GM20000 (cell line): ENCODE data around the gene ZNF821.

Source experiments
- DNase-seq: peaks from one replicate; pipeline ENCODE4 v3.0.0; 2012; ENCODE audit warnings: low spot score
- TF ChIP-seq, protein P1 (sequence below): IDR thresholded peaks from 2 replicates; pipeline ENCODE4 v1.5.1; 2012; ENCODE audit warnings: mild to moderate bottlenecking, control low read depth; ENCODE audit errors: extremely low read depth, missing control alignments

Gene ZNF821

DNA sequence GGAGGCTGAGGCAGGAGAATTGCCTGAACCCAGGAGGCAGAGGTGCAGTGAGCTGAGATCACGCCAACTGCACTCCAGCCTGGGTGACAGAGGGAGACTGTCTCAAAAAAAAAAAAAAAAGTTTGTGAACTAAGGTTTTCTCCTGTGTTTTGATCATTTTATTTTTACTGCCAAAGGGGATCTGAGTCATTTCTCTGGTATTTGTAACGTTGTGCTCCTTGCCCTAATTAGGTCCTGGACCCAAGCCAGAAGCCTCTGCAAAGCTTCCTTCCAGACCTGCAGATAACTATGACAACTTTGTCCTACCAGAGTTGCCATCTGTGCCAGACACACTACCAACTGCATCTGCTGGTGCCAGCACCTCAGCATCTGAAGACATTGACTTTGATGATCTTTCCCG is 43.4 kb upstream of the ZNF821 start:
- no peak for DNase-seq
- TF ChIP-seq, protein P1, sequence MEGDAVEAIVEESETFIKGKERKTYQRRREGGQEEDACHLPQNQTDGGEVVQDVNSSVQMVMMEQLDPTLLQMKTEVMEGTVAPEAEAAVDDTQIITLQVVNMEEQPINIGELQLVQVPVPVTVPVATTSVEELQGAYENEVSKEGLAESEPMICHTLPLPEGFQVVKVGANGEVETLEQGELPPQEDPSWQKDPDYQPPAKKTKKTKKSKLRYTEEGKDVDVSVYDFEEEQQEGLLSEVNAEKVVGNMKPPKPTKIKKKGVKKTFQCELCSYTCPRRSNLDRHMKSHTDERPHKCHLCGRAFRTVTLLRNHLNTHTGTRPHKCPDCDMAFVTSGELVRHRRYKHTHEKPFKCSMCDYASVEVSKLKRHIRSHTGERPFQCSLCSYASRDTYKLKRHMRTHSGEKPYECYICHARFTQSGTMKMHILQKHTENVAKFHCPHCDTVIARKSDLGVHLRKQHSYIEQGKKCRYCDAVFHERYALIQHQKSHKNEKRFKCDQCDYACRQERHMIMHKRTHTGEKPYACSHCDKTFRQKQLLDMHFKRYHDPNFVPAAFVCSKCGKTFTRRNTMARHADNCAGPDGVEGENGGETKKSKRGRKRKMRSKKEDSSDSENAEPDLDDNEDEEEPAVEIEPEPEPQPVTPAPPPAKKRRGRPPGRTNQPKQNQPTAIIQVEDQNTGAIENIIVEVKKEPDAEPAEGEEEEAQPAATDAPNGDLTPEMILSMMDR, result no peak

DNA sequence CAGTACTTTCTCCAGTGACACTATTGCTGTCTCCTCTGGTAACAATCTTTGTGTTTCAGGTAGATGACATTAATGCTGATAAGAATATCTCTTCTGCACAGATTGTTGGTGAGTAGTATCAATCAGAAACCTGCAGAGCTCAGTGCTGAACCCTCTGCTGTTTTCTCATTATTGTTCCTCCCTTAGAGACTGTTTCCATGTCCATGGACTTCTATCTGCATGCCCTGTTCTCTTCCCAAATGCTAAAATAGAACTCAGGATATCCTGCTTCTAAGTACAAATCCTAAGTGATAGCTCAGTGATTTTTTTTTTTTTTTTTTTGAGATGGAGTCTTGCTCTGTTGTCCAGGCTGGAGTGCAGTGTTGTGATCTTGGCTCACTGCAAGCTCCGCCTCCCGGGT is 40.7 kb upstream of the ZNF821 start:
- TF ChIP-seq, protein P1, result no peak
- no peak for DNase-seq

DNA sequence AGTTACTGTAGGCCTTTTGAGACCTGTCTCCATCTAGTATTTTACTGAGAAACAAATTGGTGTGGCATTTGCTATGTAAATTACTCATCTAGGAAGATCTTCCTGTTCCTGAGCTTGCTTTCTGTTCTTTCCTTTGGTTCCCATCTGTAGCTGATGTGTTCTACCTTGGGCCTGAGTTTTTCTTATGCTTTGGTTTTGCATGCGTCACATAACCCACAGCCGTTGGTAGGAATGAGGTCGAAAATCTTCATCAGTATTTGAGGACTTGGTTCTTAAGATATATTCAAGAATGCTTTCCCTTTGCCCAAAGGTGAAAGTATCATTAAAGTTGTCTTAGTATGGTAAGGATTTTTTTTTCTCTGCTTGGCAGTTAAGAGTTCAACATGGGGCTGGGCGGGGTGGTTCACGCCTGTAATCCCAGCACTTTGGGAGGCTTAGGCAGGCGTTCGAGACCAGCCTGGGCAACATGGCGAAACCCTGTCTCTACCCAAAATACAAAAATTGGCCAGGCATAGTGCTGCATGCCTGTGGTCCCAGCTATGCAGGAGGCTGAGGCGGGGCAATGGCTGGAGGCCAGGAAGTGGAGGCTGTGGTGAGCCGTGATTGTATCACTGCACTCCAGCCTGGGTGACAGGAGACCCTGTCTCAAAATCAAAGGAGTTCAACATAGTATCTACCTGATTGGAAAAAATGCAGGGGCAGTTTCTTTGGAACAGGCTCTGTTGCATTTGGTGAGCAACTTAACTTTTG is 40.1 kb upstream of the ZNF821 start:
- TF ChIP-seq, protein P1, result no peak
- no peak for DNase-seq

DNA sequence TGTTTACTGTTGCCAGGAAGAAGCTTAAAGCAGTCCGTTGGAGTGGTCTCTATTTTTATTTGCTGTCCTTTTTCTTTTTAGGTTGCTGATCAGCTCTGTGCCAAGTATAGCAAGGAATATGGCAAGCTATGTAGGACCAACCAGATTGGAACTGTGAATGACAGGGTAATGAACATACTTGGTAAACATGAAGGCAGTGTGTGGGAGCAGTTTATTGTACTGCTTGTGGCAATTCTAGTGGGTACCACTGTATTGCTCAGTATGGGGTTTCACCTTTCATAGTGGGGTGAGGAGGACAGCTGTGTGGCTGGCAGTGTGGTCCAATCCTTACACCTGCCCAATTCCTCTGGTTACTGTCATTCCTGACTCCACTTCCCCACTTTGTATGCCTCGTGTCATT is 36.7 kb upstream of the ZNF821 start:
- no peak for DNase-seq
- TF ChIP-seq, protein P1, result no peak

DNA sequence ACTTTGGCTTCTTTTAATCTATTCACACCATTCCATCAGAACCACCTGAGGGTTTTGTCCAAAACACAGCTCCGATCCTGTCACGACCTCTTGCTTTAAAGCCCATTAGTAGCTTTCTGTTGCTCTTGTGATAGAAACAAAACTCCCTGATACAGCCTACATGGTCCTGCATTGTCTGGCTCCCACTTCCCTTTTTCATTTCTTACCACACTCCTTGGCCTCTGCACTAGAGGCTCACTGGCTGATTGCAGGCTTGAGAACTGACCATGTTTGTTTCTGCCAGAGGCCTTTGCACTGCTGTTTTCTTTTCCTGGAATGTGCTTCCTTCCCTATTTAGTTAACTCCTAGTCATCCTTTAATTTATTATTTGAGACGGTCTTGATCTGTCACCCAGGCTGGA is 35.1 kb upstream of the ZNF821 start:
- peak; percentile 52 for DNase-seq
- TF ChIP-seq, protein P1, result no peak

DNA sequence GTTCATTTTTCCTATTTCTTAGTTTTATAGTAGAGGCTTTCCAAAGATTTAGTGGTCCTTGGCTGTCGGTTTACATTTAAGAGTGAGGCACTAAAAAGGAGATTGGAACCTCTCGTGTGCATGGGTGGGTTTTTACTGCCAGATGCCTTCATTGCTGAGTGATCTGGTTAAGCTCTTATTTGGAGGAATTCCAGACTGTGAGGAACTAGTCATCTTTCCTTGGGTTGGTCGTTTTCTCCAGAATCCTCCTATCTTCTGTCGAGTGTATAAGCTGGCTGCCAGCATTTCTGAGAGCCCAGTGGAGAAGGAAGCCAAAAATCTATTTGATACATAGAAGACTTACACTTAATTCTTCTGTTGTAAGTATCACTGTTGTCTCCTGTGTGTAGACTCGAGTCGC is 33.9 kb upstream of the ZNF821 start:
- TF ChIP-seq, protein P1, result no peak
- DNase-seq, result no peak

DNA sequence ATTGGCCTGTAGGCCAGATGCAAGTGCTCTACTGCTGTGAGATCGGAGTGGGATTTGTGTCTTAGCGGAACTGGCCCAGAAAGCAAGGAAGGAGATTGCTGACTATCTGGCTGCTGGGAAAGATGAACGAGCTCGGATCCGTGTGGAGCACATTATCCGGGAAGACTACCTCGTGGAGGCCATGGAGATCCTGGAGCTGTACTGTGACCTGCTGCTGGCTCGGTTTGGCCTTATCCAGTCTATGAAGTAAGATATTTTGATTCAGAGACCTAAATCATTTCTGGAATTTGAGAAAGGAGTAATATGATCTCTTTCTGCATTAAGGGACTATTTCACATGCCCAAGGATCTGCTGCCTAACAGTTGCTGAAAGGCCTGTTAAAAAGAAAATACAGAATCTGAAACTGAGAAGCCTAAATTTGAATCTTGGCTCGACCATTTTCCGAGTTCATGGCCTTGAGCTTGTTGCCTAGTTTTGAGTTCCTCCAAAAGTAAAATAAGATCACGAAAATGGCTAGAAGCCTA is 32.5 kb upstream of the ZNF821 start:
- no peak for DNase-seq
- TF ChIP-seq, protein P1, result no peak
